ENCODE measurements around the gene CRP.
"Not testable (repeated sequence)": the region's sequence is repeated elsewhere in the genome, so short reads cannot be mapped to it uniquely, and the experiment has no call there.

CRP gene

GRCh38 chr1:159714529-159714928, at the start of gene CRP:
CRP (minus strand) TSS chr1:159714589; CDS start chr1:159714485, 104 bp downstream.
- no peak for DNase-seq

GRCh38 chr1:159763686-159764085, 49.3 kb upstream of the CRP start:
- DNase-seq = no peak

- no peak for DNase-seq
Observed at GRCh38 chr1:159756397-159756796, 42.0 kb upstream of the CRP start.

- DNase-seq = no peak
Observed at GRCh38 chr1:159755451-159756007, 41.1 kb upstream of the CRP start.

GRCh38 chr1:159753386-159753785, 39.0 kb upstream of the CRP start:
- no peak for DNase-seq

GRCh38 chr1:159752135-159752580, 37.8 kb upstream of the CRP start:
- DNase-seq = no peak

- DNase-seq = no peak
Observed at GRCh38 chr1:159751031-159751430, 36.6 kb upstream of the CRP start.

GRCh38 chr1:159750621-159751020, 36.2 kb upstream of the CRP start:
- DNase-seq = no peak

GRCh38 chr1:159749630-159750029, 35.2 kb upstream of the CRP start:
- DNase-seq = no peak

GRCh38 chr1:159748370-159748769, 34.0 kb upstream of the CRP start:
- DNase-seq = no peak

- no peak for DNase-seq
Observed at GRCh38 chr1:159746666-159747065, 32.3 kb upstream of the CRP start.

GRCh38 chr1:159743651-159744410, 29.4 kb upstream of the CRP start:
- no peak for DNase-seq

GRCh38 chr1:159737238-159737916, 23.0 kb upstream of the CRP start:
- no peak for DNase-seq

- DNase-seq = not testable (repeated sequence)
Observed at GRCh38 chr1:159723188-159723587, 8.8 kb upstream of the CRP start.

GRCh38 chr1:159719990-159720389, 5.6 kb upstream of the CRP start:
- no peak for DNase-seq

- no peak for DNase-seq
Observed at GRCh38 chr1:159715855-159716254, 1.5 kb upstream of the CRP start.

- DNase-seq = no peak
Observed at GRCh38 chr1:159712080-159712479, 2.3 kb downstream of the CRP start.

- no peak for DNase-seq
Observed at GRCh38 chr1:159707472-159708260, 6.7 kb downstream of the CRP start.

GRCh38 chr1:159705904-159706256, 8.5 kb downstream of the CRP start:
- no peak for DNase-seq

GRCh38 chr1:159705251-159705903, 9.0 kb downstream of the CRP start:
- DNase-seq = no peak

GRCh38 chr1:159704481-159704880, 9.9 kb downstream of the CRP start:
- no peak for DNase-seq

- no peak for DNase-seq
Observed at GRCh38 chr1:159700312-159700711, 14.1 kb downstream of the CRP start.

- no peak for DNase-seq
Observed at GRCh38 chr1:159699653-159700052, 14.7 kb downstream of the CRP start.
